NK-92 treated with Interleukin-12 subunit alpha and Interleukin-12 subunit beta, amount 100 ng/mL, for 24 hours (cell line): Measurements from ENCODE around the gene SLC51B.
"Not testable (repeated sequence)": the region's sequence is repeated elsewhere in the genome, so short reads cannot be mapped to it uniquely, and the experiment has no call there.

Source experiments
- DNase-seq: peaks from one replicate; lab custom pipeline; 2025; lab: John Stamatoyannopoulos, UW

SLC51B gene

GRCh38 chr15:65042776-65043327, 2.3 kb upstream of the SLC51B start:
- DNase-seq: no peak

DNA sequence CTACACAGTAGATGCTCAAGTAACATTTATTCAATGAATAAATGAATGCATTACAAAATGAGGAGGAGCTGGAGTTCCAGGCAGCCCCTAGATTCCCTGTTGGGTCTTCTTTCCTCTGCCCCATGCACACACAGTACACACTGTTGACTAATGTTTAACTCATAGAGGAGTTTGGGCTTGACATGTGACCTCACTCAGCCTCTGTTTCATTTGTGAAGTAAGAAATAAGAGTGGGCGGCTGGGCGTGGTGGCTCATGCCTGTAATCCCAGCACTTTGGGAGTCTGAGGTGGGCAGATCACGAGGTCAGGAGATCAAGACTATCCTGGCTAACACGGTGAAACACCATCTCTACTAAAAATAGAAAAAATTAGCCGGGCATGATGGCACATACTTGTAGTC, 969 bp upstream of the SLC51B start:
- DNase-seq: not testable (repeated sequence)

DNA sequence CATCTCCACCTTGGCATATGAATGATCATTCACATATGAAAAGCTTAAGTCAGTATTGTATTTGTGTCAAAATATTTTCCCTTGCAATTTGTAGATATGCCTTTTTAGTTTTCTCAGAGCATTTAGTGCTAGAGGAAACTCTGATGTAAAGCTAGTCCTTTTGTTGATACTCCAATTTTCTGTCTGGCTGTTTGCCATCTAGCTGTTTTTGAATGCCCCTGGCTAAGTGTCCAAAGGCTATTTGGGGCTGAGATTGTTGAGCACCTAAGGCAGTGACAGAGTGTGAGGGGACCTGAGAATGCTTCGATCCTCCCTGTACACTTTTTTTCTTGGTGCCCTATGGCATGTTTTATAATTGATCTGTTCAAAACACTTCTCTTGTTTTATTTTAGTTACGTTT, 3.1 kb downstream of the SLC51B start:
- no peak for DNase-seq

DNA sequence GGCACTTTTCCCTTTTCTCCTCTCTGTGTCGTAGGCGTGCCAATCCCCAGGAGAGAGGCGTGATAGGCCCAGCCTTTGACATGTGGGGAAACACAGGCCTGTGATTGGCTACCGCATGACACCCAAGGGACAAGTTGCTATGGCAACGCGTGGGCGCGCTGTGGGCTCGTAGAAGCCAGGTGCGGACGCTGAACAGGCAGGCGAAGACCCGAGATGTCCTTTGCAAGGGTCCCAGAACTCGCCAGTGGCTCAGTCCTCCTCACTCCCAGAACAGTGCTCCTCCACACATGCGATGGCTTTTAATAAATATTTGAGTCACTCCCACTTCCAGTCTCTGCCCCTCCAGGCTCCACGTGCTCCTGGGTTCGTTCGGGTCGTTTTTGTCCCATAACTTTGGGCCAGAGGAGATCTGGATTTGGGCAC, 4.2 kb downstream of the SLC51B start:
- DNase-seq: peak; percentile 81

- DNase-seq: no peak
Measured at GRCh38 chr15:65050270-65050669, 5.1 kb downstream of the SLC51B start.

GRCh38 chr15:65051266-65051665, 6.1 kb downstream of the SLC51B start:
- DNase-seq: no peak

GRCh38 chr15:65052956-65053355, 7.8 kb downstream of the SLC51B start:
- no peak for DNase-seq

- DNase-seq: peak; percentile 13
Measured at GRCh38 chr15:65054333-65055200, 9.4 kb downstream of the SLC51B start.

DNA sequence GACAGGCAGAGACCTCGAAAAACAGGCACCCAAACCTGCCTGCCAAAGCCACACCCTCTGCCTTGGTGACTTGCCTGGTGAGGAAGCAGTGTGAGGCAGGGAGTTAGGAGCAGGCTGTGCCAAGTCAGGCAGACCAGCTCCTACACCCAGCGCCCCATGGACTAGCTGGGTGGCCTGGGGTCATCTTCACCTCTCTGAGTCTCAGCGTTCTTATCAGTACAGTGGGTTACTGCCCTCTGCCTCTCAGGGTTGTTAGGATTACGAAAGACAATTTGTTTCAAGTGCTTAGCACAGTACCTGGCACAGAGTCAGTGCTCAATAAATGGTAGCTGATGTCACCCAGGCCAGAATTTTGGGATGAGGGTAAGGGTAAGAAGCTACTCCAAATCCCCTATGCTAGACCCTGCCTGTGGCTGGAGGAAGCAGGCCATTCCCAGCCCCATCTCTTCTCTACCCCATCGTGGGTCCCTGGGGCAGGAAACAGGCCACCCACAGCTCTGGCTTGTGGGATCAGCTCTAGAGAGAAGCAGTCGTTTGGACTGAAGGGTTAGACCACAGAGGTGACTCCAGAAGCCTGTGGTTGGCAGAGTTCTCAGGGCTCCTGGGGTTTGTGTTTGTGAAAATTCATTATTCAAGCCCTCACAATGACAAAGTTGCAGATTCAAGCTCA, 10.1 kb downstream of the SLC51B start:
- DNase-seq: no peak

GRCh38 chr15:65056106-65056505, 10.9 kb downstream of the SLC51B start:
- DNase-seq: no peak

DNA sequence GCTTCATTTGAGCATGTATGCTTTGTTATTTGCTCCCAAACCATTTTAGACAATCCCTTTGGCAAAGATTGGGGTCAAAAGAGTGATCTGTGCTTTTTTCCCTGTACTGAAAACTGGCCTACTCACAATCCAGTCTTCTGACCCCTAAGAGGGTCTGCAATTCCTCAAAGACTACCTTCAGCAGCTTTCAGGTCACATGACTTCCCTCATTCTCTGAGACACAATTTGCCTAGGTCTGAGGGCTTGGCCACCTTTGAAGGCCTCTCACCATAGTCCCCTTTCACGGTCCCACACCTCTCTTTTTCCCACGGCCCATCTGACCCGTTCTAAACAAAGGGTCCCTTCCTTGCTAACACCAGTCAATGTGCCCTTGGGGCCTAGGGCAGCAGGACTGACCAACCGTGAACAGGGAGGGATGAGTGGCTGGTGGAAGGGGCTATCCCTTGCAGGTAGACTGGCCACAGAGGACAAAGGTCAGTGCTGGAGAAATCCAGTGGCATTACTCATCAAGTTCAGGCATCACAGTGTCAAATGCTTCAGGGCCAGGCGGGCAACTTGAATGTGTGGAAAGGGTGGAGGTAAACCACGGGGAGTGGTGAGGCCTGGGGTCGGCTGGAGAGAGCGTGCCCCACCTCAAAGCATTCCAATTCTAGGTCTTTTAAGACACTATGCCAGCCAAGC, 11.8 kb downstream of the SLC51B start:
- no peak for DNase-seq

- DNase-seq: no peak
Measured at GRCh38 chr15:65057549-65057940, 12.4 kb downstream of the SLC51B start.

DNA sequence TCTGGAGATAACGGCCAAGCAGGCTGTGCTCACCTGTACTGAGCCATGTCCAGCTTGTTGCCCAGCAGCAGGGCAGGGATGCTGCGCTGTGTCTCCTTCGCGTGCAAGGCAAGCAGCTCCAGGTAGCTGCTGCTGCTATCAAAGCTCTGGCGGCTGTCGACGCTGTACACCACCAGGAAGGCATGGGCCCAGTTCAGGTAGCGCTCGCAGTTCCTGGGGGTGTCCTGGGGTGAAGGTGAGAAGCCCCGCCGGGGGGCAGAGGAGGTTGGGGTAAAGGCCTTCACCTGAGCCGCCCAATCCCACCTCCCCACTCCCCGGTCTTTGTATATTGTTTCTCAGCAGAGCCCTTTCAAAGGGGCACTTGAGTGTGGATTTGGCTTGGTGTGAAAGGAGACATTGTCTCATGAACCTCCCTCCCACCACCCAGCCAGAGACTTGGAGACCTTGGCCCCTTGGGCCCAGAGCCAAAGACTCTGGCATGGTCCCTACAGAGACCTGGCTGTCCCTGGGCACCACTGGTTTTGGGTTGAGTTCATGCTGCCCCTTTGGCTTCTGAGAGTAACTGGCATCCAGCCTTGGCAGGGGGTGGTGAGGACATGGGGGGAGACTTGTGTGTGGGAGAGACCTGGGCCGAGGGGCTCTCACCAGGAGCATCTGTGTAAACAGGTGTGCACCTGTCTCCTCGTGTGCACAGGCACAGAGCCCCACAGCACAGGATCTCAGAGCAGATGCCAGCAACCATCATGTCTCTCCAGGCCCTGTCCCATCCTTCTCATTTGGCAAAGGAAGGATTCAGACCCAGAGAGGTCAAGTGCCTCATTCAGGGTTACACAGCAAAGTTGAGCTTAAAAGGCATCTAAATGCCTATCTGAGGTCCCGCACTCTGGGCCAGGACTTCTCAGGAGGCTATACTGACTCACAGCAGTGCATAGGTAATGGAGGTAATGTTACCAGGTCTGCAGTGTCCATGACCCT, 13.5 kb downstream of the SLC51B start:
- no peak for DNase-seq

GRCh38 chr15:65059369-65059750, 14.2 kb downstream of the SLC51B start:
- DNase-seq: no peak

DNA sequence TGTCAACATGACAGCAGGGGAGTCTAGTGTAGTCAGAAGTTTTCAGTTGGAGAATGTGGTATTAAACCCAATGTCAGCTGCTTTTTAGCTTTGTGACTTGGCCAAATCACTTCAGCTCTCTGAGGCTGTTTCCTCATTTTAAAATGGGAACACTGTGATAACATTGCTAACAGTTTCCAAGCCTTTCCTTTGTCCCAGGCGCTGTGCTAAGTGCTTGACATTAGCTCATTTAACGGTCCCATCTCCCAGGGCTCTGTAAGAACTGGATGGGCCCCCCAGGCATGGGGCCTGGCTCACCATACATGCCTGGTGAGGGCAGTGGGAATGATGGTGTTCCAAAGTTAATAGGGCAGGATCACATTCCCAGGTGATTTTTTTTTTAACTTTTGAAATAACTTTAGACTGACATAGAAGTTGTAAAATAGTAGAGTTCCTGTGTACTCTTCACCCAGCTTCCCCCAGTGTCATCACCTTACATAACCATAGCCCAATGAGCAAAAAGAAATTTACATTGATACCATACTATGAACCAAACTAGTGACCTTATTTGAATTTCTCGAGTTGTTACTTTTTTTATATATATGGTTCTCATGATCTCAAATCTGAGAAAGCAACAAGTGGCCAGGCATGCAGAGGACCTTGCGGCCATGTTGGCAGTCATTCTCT, 14.9 kb downstream of the SLC51B start:
- no peak for DNase-seq

DNA sequence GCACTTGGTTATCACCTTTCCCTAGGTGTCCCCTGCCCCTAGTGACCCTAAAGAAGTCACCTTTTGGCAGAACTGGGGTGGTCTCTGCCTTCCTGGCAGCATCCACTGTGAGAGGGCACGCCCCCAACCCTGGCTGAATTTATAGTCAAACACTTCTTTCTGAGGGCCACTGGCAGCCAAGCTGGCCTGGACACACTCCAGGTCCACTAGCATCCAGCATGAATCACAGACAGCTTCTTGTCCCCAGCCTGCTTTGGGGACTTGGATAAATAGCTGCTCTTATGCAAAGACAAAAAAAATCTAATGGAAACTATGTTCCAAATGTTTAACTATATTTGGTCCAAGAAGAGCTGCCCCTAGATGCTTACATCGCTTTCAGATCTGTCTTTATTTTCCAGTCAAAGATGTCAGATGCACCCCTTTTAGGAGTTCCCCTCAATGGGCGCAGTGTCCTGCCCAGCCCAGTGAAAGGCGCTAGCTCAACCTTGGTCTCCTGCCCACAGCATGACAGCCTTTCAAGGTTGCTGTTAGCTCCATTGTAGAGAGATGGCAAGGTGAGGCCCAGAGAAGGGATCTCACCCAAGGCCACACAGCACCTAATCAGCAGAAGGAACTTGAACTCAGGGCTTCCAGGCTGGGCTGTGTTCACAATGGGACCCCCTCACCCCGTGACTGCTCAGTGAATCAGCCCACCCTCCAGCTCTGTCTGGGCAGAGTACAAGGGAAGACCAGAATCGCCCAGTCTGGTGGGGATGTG, 15.6 kb downstream of the SLC51B start:
- no peak for DNase-seq

DNA sequence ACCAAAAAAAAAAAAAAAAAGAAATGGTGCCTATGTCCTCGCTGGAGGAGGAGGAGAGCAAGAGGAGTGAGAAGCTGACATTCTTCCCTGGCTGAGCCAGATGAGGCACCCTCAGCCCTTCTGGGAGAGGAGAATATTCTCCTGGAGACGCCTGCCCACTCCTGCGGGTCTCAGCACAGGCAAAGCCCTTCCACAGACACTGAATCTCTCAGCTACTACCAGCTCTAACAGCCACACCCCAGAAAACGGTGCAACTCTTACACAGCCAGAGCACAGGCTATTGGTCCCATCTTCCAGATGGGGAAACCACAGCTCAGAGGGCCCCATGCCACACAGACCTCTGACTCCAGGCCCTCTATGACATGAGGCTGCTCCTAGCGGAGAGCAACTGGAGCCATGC, 16.9 kb downstream of the SLC51B start:
- no peak for DNase-seq

GRCh38 chr15:65062726-65063125, 17.5 kb downstream of the SLC51B start:
- DNase-seq: no peak

DNA sequence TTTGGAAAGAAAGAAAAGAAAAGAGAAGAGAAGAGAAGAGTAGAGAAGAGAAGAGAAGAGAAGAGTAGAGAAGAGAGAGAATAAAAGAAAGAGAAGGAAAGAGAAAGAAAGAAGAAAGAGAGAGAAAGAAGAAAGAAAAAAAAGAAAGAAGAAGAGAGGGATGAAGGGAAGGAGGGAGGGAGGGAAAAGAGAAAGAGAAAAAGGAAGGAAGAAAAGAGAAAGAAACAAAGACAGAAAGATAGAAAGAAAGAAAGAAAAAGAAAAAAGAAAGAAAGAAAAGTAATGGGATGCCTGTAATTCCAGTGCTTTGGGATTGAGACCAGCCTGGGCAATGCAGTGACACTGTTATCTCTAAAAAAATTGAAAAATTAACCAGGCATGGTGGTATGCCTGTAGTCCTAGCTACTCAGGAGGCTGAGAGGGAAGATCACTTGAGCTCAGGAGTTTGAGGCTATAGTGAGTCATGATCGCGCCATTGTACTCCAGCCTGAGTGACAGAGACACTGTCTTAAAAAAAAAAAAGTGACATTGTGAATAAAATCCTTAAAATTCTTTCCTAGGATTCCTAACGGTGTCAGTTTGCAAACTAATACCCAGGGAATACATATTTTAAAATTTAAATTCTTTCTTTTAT, 20.9 kb downstream of the SLC51B start:
- DNase-seq: no peak
